DOHH2 (cell line): Measurements from ENCODE around the gene TMPRSS7.

Experiments
- H3F3A ChIP-seq: fragments of 200-600 bp; sonication (generic), shearing (Covaris generic); 2 replicates; pipeline ENCODE4 v1.6.0; 2016; ENCODE audit warnings: antibody characterized with exemption, mild to moderate bottlenecking; ENCODE audit not compliant: control insufficient read depth, insufficient read depth
- H3K27ac ChIP-seq: fragments of 200-600 bp; sonication (generic); 2 replicates; pipeline ENCODE4 v1.5.1; 2014; ENCODE audit warnings: low read depth, mild to moderate bottlenecking, low read length, moderate library complexity
- H3K27me3 ChIP-seq: fragments of 200-600 bp; sonication (generic); 2 replicates; pipeline ENCODE4 v1.6.1; 2014; ENCODE audit warnings: mild to moderate bottlenecking, low read length, mixed read lengths; ENCODE audit not compliant: control insufficient read depth
- H3K36me3 ChIP-seq: fragments of 200-600 bp; sonication (generic); 2 replicates; pipeline ENCODE4 v1.6.1; 2014; ENCODE audit warnings: mild to moderate bottlenecking, low read length, moderate library complexity, mixed read lengths; ENCODE audit not compliant: control insufficient read depth
- H3K4me1 ChIP-seq: fragments of 200-600 bp; sonication (generic); 2 replicates; pipeline ENCODE4 v1.6.1; 2014; ENCODE audit warnings: mild to moderate bottlenecking, low read length, mixed read lengths; ENCODE audit not compliant: control insufficient read depth
- H3K4me2 ChIP-seq: fragments of 200-600 bp; sonication (generic); 2 replicates; pipeline ENCODE4 v1.6.0; 2014; ENCODE audit warnings: mild to moderate bottlenecking, low read length, moderate library complexity
- H3K4me3 ChIP-seq: fragments of 200-600 bp; sonication (generic); 2 replicates; pipeline ENCODE4 v1.5.1; 2014; ENCODE audit warnings: mild to moderate bottlenecking, low read length, mixed read lengths
- H3K79me2 ChIP-seq: fragments of 200-600 bp; sonication (generic); 2 replicates; pipeline ENCODE4 v1.6.1; 2014; ENCODE audit warnings: mild to moderate bottlenecking, low read length, mixed read lengths; ENCODE audit not compliant: control insufficient read depth
- H3K9me2 ChIP-seq: fragments of 200-600 bp; sonication (generic); replicated peaks from 2 replicates; pipeline ENCODE4 v1.6.1; 2014; ENCODE audit warnings: mild to moderate bottlenecking, low read length, mixed read lengths; ENCODE audit not compliant: control insufficient read depth
- H3K9me3 ChIP-seq: fragments of 200-600 bp; sonication (generic); 2 replicates; pipeline ENCODE4 v1.6.1; 2014; ENCODE audit warnings: antibody characterized with exemption, low read length, mixed read lengths; ENCODE audit not compliant: control insufficient read depth, insufficient read depth
- H4K20me1 ChIP-seq: fragments of 200-600 bp; sonication (generic); 2 replicates; pipeline ENCODE4 v1.6.0; 2014; ENCODE audit warnings: low read depth, mild to moderate bottlenecking, antibody characterized with exemption, low read length, moderate library complexity; ENCODE audit not compliant: control insufficient read depth, insufficient read depth
- CTCF ChIP-seq: fragments of 200-600 bp; sonication (generic); IDR thresholded peaks from one replicate; pipeline ENCODE4 v1.5.1; 2014; ENCODE audit warnings: antibody characterized with exemption, mild to moderate bottlenecking, low read depth, low read length; ENCODE audit not compliant: poor library complexity, severe bottlenecking
- EZH2phosphoT487 ChIP-seq: fragments of 200-600 bp; sonication (generic); IDR thresholded peaks from 2 replicates; pipeline ENCODE4 v1.6.1; 2017; ENCODE audit warnings: borderline replicate concordance, mild to moderate bottlenecking, antibody characterized with exemption, low read length, moderate library complexity, mixed read lengths

Gene TMPRSS7

GRCh38 chr3:112095731-112096130 lies 61.2 kb downstream of the TMPRSS7 start:
- Histone ChIP-seq H3K79me2 (peaks cover 25% of the 10 kb centered on the region), H4K20me1 (no peaks in the 10 kb centered on the region)

DNA sequence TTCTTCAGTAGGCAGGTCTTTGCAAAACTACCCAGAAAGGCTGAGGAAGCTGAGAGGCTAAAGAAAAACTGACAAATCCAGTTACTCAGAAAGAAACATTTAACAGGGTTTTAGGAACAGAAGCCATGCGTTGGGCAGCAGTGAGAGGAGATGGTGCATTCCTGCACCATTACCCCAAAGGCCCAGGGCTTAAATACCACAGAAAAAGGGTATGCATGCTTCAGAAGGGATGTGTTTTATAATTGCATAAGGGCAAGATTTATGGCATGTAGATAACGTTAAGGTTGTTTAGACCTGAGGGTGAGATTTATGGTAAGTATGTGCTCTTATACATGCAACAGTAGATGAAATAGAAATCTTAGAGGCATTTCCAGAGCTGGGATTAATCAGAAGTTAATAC lies 61.6 kb downstream of the TMPRSS7 start:
- Histone ChIP-seq H3K79me2 (peaks cover 21% of the 10 kb centered on the region), H3K4me1 (peaks cover 24% of the 10 kb centered on the region)

More at GRCh38 chr3:112095731-112096130, 61.2 kb downstream of the TMPRSS7 start:
- Histone ChIP-seq H3K9me3 (no peaks in the 10 kb centered on the region), H3K9me2 (no peaks in the 10 kb centered on the region), H3K4me1 (peaks cover 29% of the 10 kb centered on the region), H3K36me3 (peaks cover 17% of the 10 kb centered on the region), H3K27me3 (no peaks in the 10 kb centered on the region), H3K27ac (no peak overlapping the region), H3F3A (peaks cover 4% of the 10 kb centered on the region; the same call in 1 of the 2 replicates), H3K4me3 (no peak overlapping the region), H3K4me2 (no peak overlapping the region)
- TF ChIP-seq CTCF, result no peak
- no peak for TF ChIP-seq EZH2phosphoT487

GRCh38 chr3:112097378-112097777 lies 62.8 kb downstream of the TMPRSS7 start:
- Histone ChIP-seq H3K27me3 (no peaks in the 10 kb centered on the region), H3K79me2 (peaks cover 10% of the 10 kb centered on the region), H3K4me2 (no peak overlapping the region), H3K27ac (no peak overlapping the region), H3K4me1 (peaks cover 12% of the 10 kb centered on the region), H3K4me3 (no peak overlapping the region), H3K9me2 (no peaks in the 10 kb centered on the region), H3K9me3 (no peaks in the 10 kb centered on the region), H3F3A (peaks cover 4% of the 10 kb centered on the region; the same call in 1 of the 2 replicates), H4K20me1 (no peaks in the 10 kb centered on the region), H3K36me3 (peaks cover 17% of the 10 kb centered on the region)
- TF ChIP-seq EZH2phosphoT487, result no peak
- no peak for TF ChIP-seq CTCF

More for the DNA sequence above, 61.6 kb downstream of the TMPRSS7 start:
- Histone ChIP-seq H3K4me2 (no peak overlapping the region), H4K20me1 (no peaks in the 10 kb centered on the region), H3F3A (peaks cover 4% of the 10 kb centered on the region; the same call in 1 of the 2 replicates), H3K36me3 (peaks cover 17% of the 10 kb centered on the region), H3K4me3 (no peak overlapping the region), H3K27me3 (no peaks in the 10 kb centered on the region), H3K27ac (no peak overlapping the region), H3K9me3 (no peaks in the 10 kb centered on the region), H3K9me2 (no peaks in the 10 kb centered on the region)
- TF ChIP-seq CTCF (no peak), EZH2phosphoT487 (no peak)

GRCh38 chr3:112101916-112102315 lies 67.4 kb downstream of the TMPRSS7 start:
- Histone ChIP-seq H3K4me3 (no peak overlapping the region), H3K9me3 (no peaks in the 10 kb centered on the region), H4K20me1 (no peaks in the 10 kb centered on the region), H3F3A (no peaks in the 10 kb centered on the region), H3K27ac (no peak overlapping the region), H3K4me1 (no peaks in the 10 kb centered on the region), H3K4me2 (no peak overlapping the region), H3K36me3 (0 out of 2 replicates have a peak, but pooled peaks cover 5% of the 10 kb centered on the region), H3K27me3 (no peaks in the 10 kb centered on the region), H3K9me2 (no peaks in the 10 kb centered on the region), H3K79me2 (no peaks in the 10 kb centered on the region)
- no peak for TF ChIP-seq CTCF
